Endothelial cell of umbilical vein (primary cell): Measurements from ENCODE around the gene MAGI1. TPM values are rescaled to one million over a fixed set of nuclear protein-coding genes. Genes with fewer than 3 reads are reported as not detected.

Source experiments
- BruUV-seq: library from RNA; stranded (reverse); fragments of 400-500 nt; replicated peaks from 2 replicates; lab custom pipeline; 2021; lab: Mats Ljungman, UMichigan
- CTCF ChIA-PET: fragments of 300-600, 350-600 bp; sonication (Branson Sonifier 250); formaldehyde crosslinking; loops from one replicate; lab custom pipeline; 2021; ENCODE audit warnings: antibody characterized with exemption, inconsistent platforms; lab: Charles Lee
- POLR2A ChIA-PET: fragments of 300-600, 350-600 bp; sonication (Branson Sonifier 250); formaldehyde crosslinking; loops from one replicate; lab custom pipeline; 2021; ENCODE audit warnings: antibody characterized with exemption, inconsistent platforms; lab: Charles Lee
- DNase-seq: peaks from one replicate; pipeline ENCODE4 v3.0.0-alpha.2; 2011; ENCODE audit warnings: low read depth, low spot score
- FAIRE-seq: peaks from 2 replicates; lab custom pipeline; 2011; peaks lifted over from hg19 to GRCh38; lab: Jason Lieb, UNC
- H2AFZ ChIP-seq: 2 replicates; pipeline ENCODE4 v1.6.0; 2012; ENCODE audit warnings: low read depth, low read length, control low read depth, inconsistent platforms
- H3K27ac ChIP-seq: 2 replicates; pipeline ENCODE4 v1.5.1; 2011; ENCODE audit warnings: low read depth, mild to moderate bottlenecking, control low read depth, low read length, moderate library complexity; ENCODE audit not compliant: insufficient read depth
- H3K27me3 ChIP-seq, 2 experiments: 2 replicates each; pipeline versions ENCODE4 v1.6.0 to v1.6.1; 2011; ENCODE audit warnings: low read length in 2 of 2, mixed read lengths in 1 of 2; ENCODE audit not compliant: control insufficient read depth in 2 of 2, insufficient read depth in 2 of 2
- H3K36me3 ChIP-seq, 2 experiments: 2 replicates in 1 of 2; 3 replicates in 1 of 2; pipeline ENCODE4 v1.5.1; 2011; ENCODE audit warnings: low read length in 2 of 2, mild to moderate bottlenecking in 1 of 2, moderate library complexity in 1 of 2; ENCODE audit not compliant: control insufficient read depth in 2 of 2, insufficient read depth in 2 of 2; ENCODE audit errors: extremely low read depth in 1 of 2
- H3K4me1 ChIP-seq: 3 replicates; pipeline ENCODE4 v1.5.1; 2011; ENCODE audit warnings: mild to moderate bottlenecking, low read length; ENCODE audit not compliant: control insufficient read depth, insufficient read depth; ENCODE audit errors: extremely low read depth
- H3K4me2 ChIP-seq: 2 replicates; pipeline ENCODE4 v1.6.1; 2011; ENCODE audit warnings: low read length, control low read depth, mixed read lengths; ENCODE audit not compliant: insufficient read depth
- H3K4me3 ChIP-seq, 3 experiments: fragments of 200-600 bp in 1 of 3; sonication (generic), shearing (Covaris generic) in 1 of 3; replicated peaks in 1 of 3; 2 replicates each; pipeline ENCODE4 v1.5.1; 2011 to 2016; ENCODE audit warnings: control low read depth in 3 of 3, low read length in 3 of 3, mild to moderate bottlenecking in 2 of 3, inconsistent platforms in 1 of 3, low read depth in 1 of 3, moderate library complexity in 1 of 3; ENCODE audit not compliant: insufficient read depth in 1 of 3
- H3K79me2 ChIP-seq: 2 replicates; pipeline ENCODE4 v1.6.0; 2012; ENCODE audit warnings: low read length, inconsistent platforms; ENCODE audit not compliant: control insufficient read depth, insufficient read depth
- H3K9ac ChIP-seq: replicated peaks from 2 replicates; pipeline ENCODE3; 2011; ENCODE audit warnings: low read length, control low read depth; ENCODE audit not compliant: insufficient read depth; ENCODE audit errors: extremely low read depth
- H3K9me1 ChIP-seq: replicated peaks from 3 replicates; pipeline ENCODE4 v1.6.0; 2011; ENCODE audit warnings: mild to moderate bottlenecking, low read length; ENCODE audit not compliant: control insufficient read depth, insufficient read depth; ENCODE audit errors: extremely low read depth
- H3K9me3 ChIP-seq: replicated peaks from 2 replicates; pipeline ENCODE4 v1.5.1; 2012; ENCODE audit warnings: low read length, inconsistent platforms; ENCODE audit not compliant: control insufficient read depth, insufficient read depth
- H4K20me1 ChIP-seq: replicated peaks from 2 replicates; pipeline ENCODE3; 2011; ENCODE audit warnings: mild to moderate bottlenecking, low read length; ENCODE audit not compliant: control insufficient read depth, insufficient read depth; ENCODE audit errors: extremely low read depth
- EZH2 ChIP-seq: IDR thresholded peaks from 2 replicates; pipeline ENCODE4 v1.6.1; 2012; ENCODE audit warnings: borderline replicate concordance, low read depth, mild to moderate bottlenecking, moderate library complexity, low read length, inconsistent platforms; ENCODE audit not compliant: severe bottlenecking
- FOS ChIP-seq: IDR thresholded peaks from 2 replicates; pipeline ENCODE4 v1.6.1; 2011; ENCODE audit warnings: mild to moderate bottlenecking, low read length, moderate library complexity, borderline replicate concordance; ENCODE audit not compliant: insufficient read depth
- GATA2 ChIP-seq: IDR thresholded peaks from 2 replicates; pipeline ENCODE4 v1.7.0; 2011; ENCODE audit warnings: low read depth, mild to moderate bottlenecking, moderate library complexity, mixed read lengths, low read length; ENCODE audit not compliant: insufficient read length, insufficient read depth
- JUN ChIP-seq: IDR thresholded peaks from 2 replicates; pipeline ENCODE4 v1.6.1; 2011; ENCODE audit warnings: borderline replicate concordance, low read depth; ENCODE audit not compliant: insufficient read length, insufficient read depth
- MYC ChIP-seq: IDR thresholded peaks from one replicate; pipeline ENCODE4 v1.6.1; 2011; ENCODE audit warnings: mild to moderate bottlenecking, low read depth, low read length
- POLR2A ChIP-seq: IDR thresholded peaks from 2 replicates; pipeline ENCODE4 v1.6.1; 2012; ENCODE audit warnings: low read depth, mild to moderate bottlenecking, control low read depth, low read length
- POLR2AphosphoS5 ChIP-seq: IDR thresholded peaks from 2 replicates; pipeline ENCODE4 v1.6.1; 2012; ENCODE audit warnings: low read depth, mild to moderate bottlenecking, control low read depth, low read length, moderate library complexity; ENCODE audit not compliant: insufficient read depth
- dilution Hi-C: fragments of 300-500 bp; cut with MboI; formaldehyde crosslinking; loops from one replicate; pipeline ENCODE4 v1.15.0; 2019; ENCODE audit warnings: low sequenced_read_pairs; ENCODE audit not compliant: extremely low pct_ligation_motif_present
- intact Hi-C: fragments of 100-400 bp; cut with micrococcal nuclease; formaldehyde crosslinking; loops from one replicate; pipeline ENCODE4 v1.10.0; 2022
- polyA plus RNA-seq, 4 experiments: library from polyadenylated mRNA; depleted of rRNA in 3 of 4; stranded (reverse) in 3 of 4; unstranded in 1 of 4; fragments of >200 nt; gene quantifications; 2 replicates each; pipeline versions ENCODE4 v1.2.1 to v1.2.3, GENCODE V29; 2011 to 2012; ENCODE audit warnings: missing spikeins in 1 of 4
- total RNA-seq: library from RNA; stranded (reverse); gene quantifications from 2 replicates; pipeline ENCODE4 v1.2.3, GENCODE V29; 2021
- TF ChIP-seq, protein P1 (sequence below): IDR thresholded peaks from 2 replicates; pipeline ENCODE4 v1.6.1; 2011; ENCODE audit not compliant: insufficient read depth, insufficient read length
- TF ChIP-seq, protein P2 (sequence below), 2 donors: IDR thresholded peaks; 1 replicate in 1 of 2; 2 replicates in 1 of 2; pipeline ENCODE4 v1.5.1; 2011; ENCODE audit warnings: low read length in 2 of 2, mild to moderate bottlenecking in 2 of 2, moderate library complexity in 2 of 2, control low read depth in 1 of 2, inconsistent platforms in 1 of 2, low read depth in 1 of 2; ENCODE audit not compliant: insufficient read depth in 1 of 2; ENCODE audit errors: extremely low read depth in 1 of 2

The MAGI1 gene
- total and polyA plus RNA-seq, 2 donors (not counting 3 experiments of a cell fraction or from before 2014, with no cell fraction given): 10.1 to 47.9 TPM

DNA sequence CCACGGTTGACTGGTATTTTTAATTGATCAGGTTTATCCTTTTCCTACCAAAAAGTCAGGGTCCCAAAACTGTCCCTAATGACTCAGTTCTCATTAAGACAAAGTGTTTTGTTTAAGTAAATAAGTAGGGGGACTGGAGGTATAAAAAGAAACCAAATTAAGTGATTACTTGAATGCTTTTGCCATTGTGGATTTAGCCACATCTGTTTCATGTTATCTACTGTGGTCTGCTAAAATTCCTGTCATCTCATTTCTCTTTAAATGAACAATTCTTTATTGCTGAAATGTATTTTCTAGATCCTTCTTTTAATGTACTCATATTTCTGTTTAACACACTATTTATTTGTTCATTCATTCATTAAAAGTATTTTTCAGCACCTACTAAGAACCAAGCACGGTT, 725.1 kb downstream of the MAGI1 start:
- no peak for TF ChIP-seq MYC
- TF ChIP-seq, protein P1, sequence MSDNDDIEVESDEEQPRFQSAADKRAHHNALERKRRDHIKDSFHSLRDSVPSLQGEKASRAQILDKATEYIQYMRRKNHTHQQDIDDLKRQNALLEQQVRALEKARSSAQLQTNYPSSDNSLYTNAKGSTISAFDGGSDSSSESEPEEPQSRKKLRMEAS: no peak
- TF ChIP-seq POLR2AphosphoS5: no peak
- TF ChIP-seq POLR2A: no peak
- TF ChIP-seq GATA2: no peak
- TF ChIP-seq, protein P2, sequence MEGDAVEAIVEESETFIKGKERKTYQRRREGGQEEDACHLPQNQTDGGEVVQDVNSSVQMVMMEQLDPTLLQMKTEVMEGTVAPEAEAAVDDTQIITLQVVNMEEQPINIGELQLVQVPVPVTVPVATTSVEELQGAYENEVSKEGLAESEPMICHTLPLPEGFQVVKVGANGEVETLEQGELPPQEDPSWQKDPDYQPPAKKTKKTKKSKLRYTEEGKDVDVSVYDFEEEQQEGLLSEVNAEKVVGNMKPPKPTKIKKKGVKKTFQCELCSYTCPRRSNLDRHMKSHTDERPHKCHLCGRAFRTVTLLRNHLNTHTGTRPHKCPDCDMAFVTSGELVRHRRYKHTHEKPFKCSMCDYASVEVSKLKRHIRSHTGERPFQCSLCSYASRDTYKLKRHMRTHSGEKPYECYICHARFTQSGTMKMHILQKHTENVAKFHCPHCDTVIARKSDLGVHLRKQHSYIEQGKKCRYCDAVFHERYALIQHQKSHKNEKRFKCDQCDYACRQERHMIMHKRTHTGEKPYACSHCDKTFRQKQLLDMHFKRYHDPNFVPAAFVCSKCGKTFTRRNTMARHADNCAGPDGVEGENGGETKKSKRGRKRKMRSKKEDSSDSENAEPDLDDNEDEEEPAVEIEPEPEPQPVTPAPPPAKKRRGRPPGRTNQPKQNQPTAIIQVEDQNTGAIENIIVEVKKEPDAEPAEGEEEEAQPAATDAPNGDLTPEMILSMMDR (IDR thresholded peaks at IDR 0.05; ENCODE audit: extremely low read depth in 1 of 2, insufficient read depth in 1 of 2, low read depth in 1 of 2, low read length in 2 of 2): no peak
- no peak for TF ChIP-seq FOS
- no peak for TF ChIP-seq EZH2
- TF ChIP-seq JUN: no peak
- Histone ChIP-seq H3K36me3 (no peaks in the 10 kb centered on the region), H3K27me3 (peaks cover 5 to 6% of the 10 kb centered on the region in 2 experiments), H3K9me1 (no peaks in the 10 kb centered on the region), H3K9me3 (no peaks in the 10 kb centered on the region), H3K27ac (no peak overlapping the region), H3K9ac (no peak overlapping the region), H2AFZ (no peak overlapping the region), H3K4me1 (no peaks in the 10 kb centered on the region), H3K4me3 (no peak overlapping the region), H3K4me2 (no peak overlapping the region), H4K20me1 (no peaks in the 10 kb centered on the region), H3K79me2 (no peaks in the 10 kb centered on the region)
- intact Hi-C loops: no loop called here
- ChIA-PET CTCF (no interaction called here), POLR2A (no interaction called here)
- dilution Hi-C loops: no loop called here
- no TSS peak for BruUV-seq
- DNase-seq (no peak), FAIRE-seq (no peak)
